ENCODE results near the gene TMEM175. TPM values are rescaled to one million over a fixed set of nuclear protein-coding genes. Genes with fewer than 3 reads are reported as not detected.
A peak's percentile ranks its signal among the peaks of the same experiment; 100 is the strongest.
"Not testable (repeated sequence)": the region's sequence is repeated elsewhere in the genome, so short reads cannot be mapped to it uniquely, and the experiment has no call there.

Gene TMEM175
- total and polyA plus RNA-seq, 2 of the 13 experiments (the other 11 are each of a cell fraction or from before 2014, with no cell fraction given) = 5.1 to 9.9 TPM

- in situ Hi-C loops (cut with HindIII; ENCODE audit: extremely low pct_ligation_motif_present, low pct_unique_long_range_greater_than_20kb) = no loop called here
- Histone ChIP-seq H3K4me3 (replicated peaks in 1 of 3; ENCODE audit: insufficient read depth in 1 of 3, low read depth in 2 of 3, low read length in 3 of 3) (peak overlapping the region in 2 of 3 experiments; percentile 52 to 71; a peak in 1 of 6 replicates), H3K27ac (ENCODE audit: extremely low read length, insufficient read depth, low read length) (no peak overlapping the region), H3K9ac (ENCODE audit: insufficient read depth, low read depth, low read length) (peak overlapping the region; percentile 46; the same call in 1 of the 2 replicates), H3K36me3 (replicated peaks in 1 of 2; ENCODE audit: control insufficient read depth in 1 of 2, insufficient read depth in 2 of 2, low read length in 2 of 2) (no peaks in the 10 kb centered on the region), H4K20me1 (ENCODE audit: insufficient read depth, low read length) (no peaks in the 10 kb centered on the region), H3K27me3 (ENCODE audit: control insufficient read depth in 1 of 2, insufficient read depth in 2 of 2, low read length in 2 of 2) (peaks cover 7 to 22% of the 10 kb centered on the region in 2 experiments; a peak in 3 of 5 replicates), H2AFZ (ENCODE audit: low read length) (no peak overlapping the region), H3K4me1 (ENCODE audit: insufficient read depth, low read length) (peaks cover 45% of the 10 kb centered on the region), H3K9me3 (ENCODE audit: low read length) (no peaks in the 10 kb centered on the region), H3K4me2 (ENCODE audit: low read depth, low read length) (peak overlapping the region; percentile 74), H3K79me2 (ENCODE audit: insufficient read depth, low read length) (no peaks in the 10 kb centered on the region)
- no TSS peak for BruUV-seq (replicated peaks)
- intact Hi-C loops (cut with micrococcal nuclease; ENCODE audit: unreplicated experiment) = no loop called here
- WGBS (ENCODE audit: low lambda C conversion rate) = 25% methylated on average over 8 of the region's 12 CpGs
- no peak for ATAC-seq
- CTCF ChIA-PET (ENCODE audit: low intra/inter-chr PET ratio, low total read pairs) = no interaction called here
- FAIRE-seq = no peak
- no peak for DNase-seq (ENCODE audit: low spot score)
- POLR2A ChIA-PET = no interaction called here
- TF ChIP-seq ZNF800 (CRISPR knock-in tag; IDR thresholded peaks at IDR 0.05) (0 out of 2 replicates have a peak, but pooled peaks have one; percentile 33), SIN3A (IDR thresholded peaks at IDR 0.05; ENCODE audit: borderline replicate concordance, low read depth, low read length) (no peak), GMEB1 (CRISPR knock-in tag; IDR thresholded peaks at IDR 0.05; ENCODE audit: borderline replicate concordance) (no peak), ZNF367 (CRISPR knock-in tag; IDR thresholded peaks at IDR 0.05; ENCODE audit: borderline replicate concordance) (no peak), ZSCAN9 (CRISPR knock-in tag; IDR thresholded peaks at IDR 0.05; ENCODE audit: borderline replicate concordance) (no peak), ZNF281 (CRISPR knock-in tag; IDR thresholded peaks at IDR 0.05; ENCODE audit: borderline replicate concordance) (no peak), HNRNPL (IDR thresholded peaks at IDR 0.05; ENCODE audit: low read depth, low read length) (0 out of 2 replicates have a peak, but pooled peaks have one; percentile 30), TEF (CRISPR knock-in tag; IDR thresholded peaks at IDR 0.05) (no peak), FOXO1 (CRISPR knock-in tag; IDR thresholded peaks at IDR 0.05) (no peak)
Observed at GRCh38 chr4:998096-998691, 65.9 kb downstream of the TMEM175 start.

- H3K9me3 ChIP-seq (ENCODE audit: low read length); H3K27ac ChIP-seq (ENCODE audit: extremely low read length, insufficient read depth, low read length); H3K4me3 ChIP-seq (replicated peaks in 1 of 3; ENCODE audit: insufficient read depth in 1 of 3, low read depth in 2 of 3, low read length in 3 of 3); H4K20me1 ChIP-seq (ENCODE audit: insufficient read depth, low read length); in situ Hi-C loops (cut with HindIII; ENCODE audit: extremely low pct_ligation_motif_present, low pct_unique_long_range_greater_than_20kb); H3K4me2 ChIP-seq (ENCODE audit: low read depth, low read length); POLR2A ChIA-PET; CTCF ChIA-PET (ENCODE audit: low intra/inter-chr PET ratio, low total read pairs); DNase-seq (ENCODE audit: low spot score); H3K79me2 ChIP-seq (ENCODE audit: insufficient read depth, low read length); intact Hi-C loops (cut with micrococcal nuclease; ENCODE audit: unreplicated experiment); BruUV-seq (replicated peaks); H3K9ac ChIP-seq (ENCODE audit: insufficient read depth, low read depth, low read length); H2AFZ ChIP-seq (ENCODE audit: low read length); ATAC-seq; H3K36me3 ChIP-seq (replicated peaks in 1 of 2; ENCODE audit: control insufficient read depth in 1 of 2, insufficient read depth in 2 of 2, low read length in 2 of 2); FAIRE-seq: not testable (repeated sequence)
- peaks cover 9 to 23% of the 10 kb centered on the region in 2 experiments; a peak in 4 of 5 replicates for H3K27me3 ChIP-seq (ENCODE audit: control insufficient read depth in 1 of 2, insufficient read depth in 2 of 2, low read length in 2 of 2)
- WGBS (ENCODE audit: low lambda C conversion rate) = 52% methylated on average over 14 of the region's 21 CpGs
- peaks cover 36% of the 10 kb centered on the region for H3K4me1 ChIP-seq (ENCODE audit: insufficient read depth, low read length)
Observed at GRCh38 chr4:999240-999863, 67.1 kb downstream of the TMEM175 start.

All from HepG2 (cell line).